Renal cortex interstitium (tissue), 11 donors: ENCODE results near the gene MCF2. TPM values are rescaled to one million over a fixed set of nuclear protein-coding genes. Genes with fewer than 3 reads are reported as not detected.

ENCODE experiments used
- DNase-seq, 11 donors: peaks; one replicate each; pipeline ENCODE4 v3.0.0-alpha.2; 2013; ENCODE audit warnings: low read depth in 9 of 11, low spot score in 4 of 11; ENCODE audit errors: extremely low read depth in 1 of 11
- polyA plus RNA-seq, 3 donors: library from polyadenylated mRNA; unstranded; fragments of 120-200 nt; gene quantifications; one replicate each; pipeline ENCODE4 v1.2.1, GENCODE V29; 2013; ENCODE audit not compliant: insufficient read length in 3 of 3

Gene MCF2
- polyA plus RNA-seq, 3 donors = 0.89 to 1.6 (median 1.1) TPM

DNA sequence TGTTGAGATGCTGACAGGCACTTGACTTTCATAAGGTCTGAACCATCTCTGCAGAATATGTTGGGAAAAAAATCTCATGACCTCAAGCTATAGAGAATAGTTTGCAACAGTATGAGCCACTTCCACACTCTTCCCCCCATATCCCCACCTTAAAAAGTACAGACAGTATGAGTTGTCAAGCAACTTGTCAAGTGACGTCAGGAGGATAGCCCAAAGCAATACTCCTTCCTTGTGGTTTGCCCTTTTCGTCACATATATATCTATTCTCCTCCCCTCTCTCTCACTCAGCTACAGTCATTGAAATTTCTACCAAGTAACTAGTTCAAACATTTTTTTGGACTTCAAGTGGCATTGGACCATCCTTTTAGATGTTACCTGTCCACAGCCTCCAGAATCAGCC, 67.7 kb downstream of the MCF2 start:
- DNase-seq = no peak

GRCh38 chrX:139639253-139639652, 68.7 kb downstream of the MCF2 start:
- peak in 2 of 11 donors; percentile 4 to 9 for DNase-seq

DNA sequence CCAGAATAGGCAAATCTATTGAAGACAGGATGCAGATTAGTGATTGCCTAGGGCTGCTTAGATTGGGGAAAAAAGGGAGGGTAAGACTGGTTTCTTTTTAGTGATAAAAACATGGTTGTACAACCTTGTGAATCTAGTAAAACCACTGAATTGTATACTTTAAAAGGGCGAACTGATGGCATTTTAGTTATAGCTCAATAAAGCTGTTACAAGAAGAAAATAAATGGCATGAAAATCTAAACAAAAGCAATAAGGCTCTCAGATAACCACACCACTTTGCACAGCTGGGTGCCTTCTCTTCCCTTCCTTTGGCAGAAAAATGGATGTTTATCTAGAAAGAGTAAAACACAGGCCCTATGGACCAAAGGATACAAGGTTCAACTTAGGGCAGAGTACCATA, 107.9 kb downstream of the MCF2 start:
- no peak for DNase-seq

GRCh38 chrX:139596068-139596467, 111.9 kb downstream of the MCF2 start:
- DNase-seq = no peak

DNA sequence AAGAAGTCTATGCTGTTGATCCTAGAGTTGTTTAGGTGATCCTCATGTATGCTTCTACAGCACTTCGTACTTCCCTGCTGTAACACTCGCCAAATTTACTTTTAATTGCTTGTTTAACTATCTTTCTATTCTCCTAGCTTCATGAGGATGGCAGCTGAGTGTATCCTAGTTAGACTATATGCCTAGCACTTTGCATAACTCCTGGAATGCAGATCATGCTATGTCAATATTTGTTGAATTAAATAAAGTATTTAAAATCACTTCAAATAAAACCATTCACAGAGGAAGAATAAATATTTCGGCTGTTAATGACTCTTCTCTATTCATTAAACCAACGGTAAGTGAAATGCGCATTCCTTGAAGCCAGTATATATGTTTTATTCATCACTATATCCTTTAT, 122.4 kb downstream of the MCF2 start:
- no peak for DNase-seq

DNA sequence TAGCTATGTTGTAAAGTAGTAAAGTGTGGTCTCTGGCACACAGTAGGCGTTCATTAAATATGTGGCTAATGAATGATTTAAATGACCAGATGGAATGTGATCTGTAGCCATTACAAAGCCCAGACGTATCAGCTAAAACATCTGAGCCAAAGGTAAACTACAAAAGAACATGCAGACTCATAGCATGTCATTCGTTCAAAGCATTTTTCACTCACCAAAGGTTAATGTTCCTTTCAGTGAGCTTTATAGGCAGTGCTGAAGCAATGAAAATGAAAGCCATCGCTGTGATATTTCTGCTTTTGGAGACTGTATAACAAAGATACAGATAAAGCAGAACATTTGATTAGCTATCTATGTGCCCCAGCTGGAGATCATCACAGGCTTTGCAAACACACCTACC, 126.9 kb downstream of the MCF2 start:
- no peak for DNase-seq

- no peak for DNase-seq
Observed at GRCh38 chrX:139566981-139567380, 141.0 kb downstream of the MCF2 start.

DNA sequence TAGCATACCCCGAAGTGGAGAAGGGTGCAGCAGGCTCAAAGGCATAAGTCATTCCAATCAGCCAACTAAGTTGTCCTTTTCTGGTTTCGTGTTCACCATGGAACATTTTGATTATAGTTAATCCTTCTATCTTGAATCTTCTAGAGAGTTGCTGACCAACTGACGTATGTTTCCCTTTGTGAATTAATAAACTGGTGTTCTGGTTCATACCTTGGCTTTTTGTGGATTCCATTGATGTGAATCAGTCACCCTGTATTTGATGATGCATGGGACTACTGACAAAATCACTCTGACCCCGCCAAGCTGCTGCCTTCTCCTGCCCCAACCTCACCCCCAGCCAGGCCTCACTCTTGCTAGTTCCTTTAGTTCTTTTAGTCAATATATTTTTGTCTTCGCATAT, 144.7 kb downstream of the MCF2 start:
- DNase-seq = no peak

- no peak for DNase-seq
Observed at GRCh38 chrX:139560221-139560620, 147.7 kb downstream of the MCF2 start.

GRCh38 chrX:139559383-139560042, 148.5 kb downstream of the MCF2 start:
- DNase-seq = peak in 10 of 11 donors; percentile 26 to 61 (median 40)

DNA sequence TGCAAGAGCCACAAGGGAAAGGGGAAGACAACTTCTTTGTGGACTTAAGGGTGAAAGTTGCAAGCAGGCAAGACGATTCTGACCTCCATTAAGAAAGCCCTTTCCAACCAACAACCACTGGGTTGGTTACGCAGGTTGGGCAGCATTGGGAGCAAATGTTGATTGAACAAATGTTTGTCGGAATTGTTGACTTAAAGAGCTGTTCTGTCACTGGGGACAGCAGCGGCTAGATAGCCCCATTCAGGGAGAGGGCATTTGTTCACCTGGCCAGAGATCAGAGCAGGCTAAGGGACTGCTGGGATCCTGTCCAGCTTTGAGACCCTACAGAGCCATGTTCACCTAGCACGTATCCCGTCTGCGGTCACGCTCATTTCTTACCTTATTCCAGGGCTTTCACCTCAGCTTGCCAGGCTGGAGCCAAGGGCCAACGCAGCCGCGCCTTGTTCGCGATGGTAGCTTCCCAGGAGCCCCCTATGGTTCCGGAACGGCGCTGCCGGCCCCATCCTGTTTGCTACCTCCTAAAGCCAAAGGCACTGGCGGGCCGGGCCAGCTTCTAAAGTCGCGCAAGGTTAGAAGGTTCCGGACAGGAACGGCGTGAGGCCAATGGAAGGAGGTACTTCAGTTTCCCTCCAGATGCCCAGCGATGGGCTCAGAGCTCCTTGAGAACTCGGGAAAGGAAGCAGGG, 152.8 kb downstream of the MCF2 start:
- no peak for DNase-seq

DNA sequence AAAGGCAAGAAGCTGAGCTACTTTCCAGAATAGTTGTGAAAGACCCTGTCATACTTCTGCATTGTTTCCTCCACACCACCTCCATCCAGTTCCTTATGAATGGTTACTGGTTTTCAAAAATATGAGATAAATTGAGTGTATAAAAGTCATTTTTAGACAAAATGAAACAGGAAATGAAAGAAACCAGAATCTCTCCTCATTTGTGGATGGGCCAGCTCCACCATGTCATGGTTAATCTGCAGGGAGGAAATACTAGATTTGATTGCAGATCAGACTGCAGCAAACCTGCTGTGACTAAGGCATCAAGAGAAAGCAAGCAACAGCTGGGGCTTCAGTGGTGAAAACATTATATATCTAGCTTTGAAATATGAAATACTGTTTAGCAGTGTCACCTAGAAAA, 153.6 kb downstream of the MCF2 start:
- DNase-seq = no peak

GRCh38 chrX:139544591-139544990, 163.4 kb downstream of the MCF2 start:
- no peak for DNase-seq

DNA sequence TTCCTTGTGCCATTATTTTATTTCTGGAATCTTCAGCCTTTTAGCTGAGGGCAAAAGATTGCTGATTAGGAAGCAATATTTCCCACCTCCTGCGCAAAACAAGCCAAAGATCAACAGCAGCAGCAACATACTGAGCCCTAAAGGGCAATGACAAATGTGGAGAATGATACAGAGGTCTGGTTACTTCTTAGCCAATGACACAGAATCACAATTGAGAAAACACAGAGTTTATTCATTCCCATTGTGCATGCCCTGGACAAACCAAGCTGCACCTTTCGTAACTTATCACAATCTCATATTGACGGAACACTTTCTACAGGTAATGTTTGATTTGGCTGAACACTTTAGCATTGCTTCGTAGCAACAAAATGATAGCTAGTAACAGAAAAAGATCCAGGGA, 164.0 kb downstream of the MCF2 start:
- DNase-seq = no peak

DNA sequence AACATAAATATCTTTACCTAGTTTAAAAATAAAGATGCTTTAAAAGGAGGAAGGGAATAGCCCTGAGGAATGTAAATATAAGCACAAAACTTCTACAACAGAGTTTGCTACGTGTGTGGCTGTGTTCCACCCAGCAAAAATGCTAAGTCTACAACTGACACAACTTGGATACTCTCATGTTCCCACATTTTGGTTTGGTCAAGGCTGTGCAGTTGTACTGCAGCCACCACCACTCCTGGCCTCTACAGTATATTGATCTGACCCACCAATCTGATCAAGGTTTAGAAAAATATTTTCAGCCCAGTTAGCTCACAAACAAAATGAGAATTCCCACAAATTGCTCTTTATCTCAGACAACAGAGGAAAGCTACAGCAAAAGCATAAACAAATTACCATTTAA, 165.3 kb downstream of the MCF2 start:
- DNase-seq = no peak

GRCh38 chrX:139538907-139539790, 168.8 kb downstream of the MCF2 start:
- DNase-seq = peak in 6 of 11 donors; percentile 5 to 19 (median 9)

- no peak for DNase-seq
Observed at GRCh38 chrX:139533444-139533843, 174.5 kb downstream of the MCF2 start.

GRCh38 chrX:139532834-139533233, 175.1 kb downstream of the MCF2 start:
- DNase-seq = no peak
